ENCODE data around the gene MCCC1. TPM values are rescaled to one million over a fixed set of nuclear protein-coding genes. Genes with fewer than 3 reads are reported as not detected.

Gene MCCC1
- total and polyA plus RNA-seq, 10 of the 15 experiments (the other 5 are each of a cell fraction or from before 2014, with no cell fraction given), result 35.0 to 71.7 (median 47.0) TPM

- TF ChIP-seq, protein P1, sequence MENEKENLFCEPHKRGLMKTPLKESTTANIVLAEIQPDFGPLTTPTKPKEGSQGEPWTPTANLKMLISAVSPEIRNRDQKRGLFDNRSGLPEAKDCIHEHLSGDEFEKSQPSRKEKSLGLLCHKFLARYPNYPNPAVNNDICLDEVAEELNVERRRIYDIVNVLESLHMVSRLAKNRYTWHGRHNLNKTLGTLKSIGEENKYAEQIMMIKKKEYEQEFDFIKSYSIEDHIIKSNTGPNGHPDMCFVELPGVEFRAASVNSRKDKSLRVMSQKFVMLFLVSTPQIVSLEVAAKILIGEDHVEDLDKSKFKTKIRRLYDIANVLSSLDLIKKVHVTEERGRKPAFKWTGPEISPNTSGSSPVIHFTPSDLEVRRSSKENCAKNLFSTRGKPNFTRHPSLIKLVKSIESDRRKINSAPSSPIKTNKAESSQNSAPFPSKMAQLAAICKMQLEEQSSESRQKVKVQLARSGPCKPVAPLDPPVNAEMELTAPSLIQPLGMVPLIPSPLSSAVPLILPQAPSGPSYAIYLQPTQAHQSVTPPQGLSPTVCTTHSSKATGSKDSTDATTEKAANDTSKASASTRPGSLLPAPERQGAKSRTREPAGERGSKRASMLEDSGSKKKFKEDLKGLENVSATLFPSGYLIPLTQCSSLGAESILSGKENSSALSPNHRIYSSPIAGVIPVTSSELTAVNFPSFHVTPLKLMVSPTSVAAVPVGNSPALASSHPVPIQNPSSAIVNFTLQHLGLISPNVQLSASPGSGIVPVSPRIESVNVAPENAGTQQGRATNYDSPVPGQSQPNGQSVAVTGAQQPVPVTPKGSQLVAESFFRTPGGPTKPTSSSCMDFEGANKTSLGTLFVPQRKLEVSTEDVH (IDR thresholded peaks at IDR 0.05; ENCODE audit: low read depth, partially characterized antibody), result peak; percentile 37
These were observed 525 bp upstream of the MCCC1 start (continued) for GRCh38 chr3:183099838-183100204.

DNA sequence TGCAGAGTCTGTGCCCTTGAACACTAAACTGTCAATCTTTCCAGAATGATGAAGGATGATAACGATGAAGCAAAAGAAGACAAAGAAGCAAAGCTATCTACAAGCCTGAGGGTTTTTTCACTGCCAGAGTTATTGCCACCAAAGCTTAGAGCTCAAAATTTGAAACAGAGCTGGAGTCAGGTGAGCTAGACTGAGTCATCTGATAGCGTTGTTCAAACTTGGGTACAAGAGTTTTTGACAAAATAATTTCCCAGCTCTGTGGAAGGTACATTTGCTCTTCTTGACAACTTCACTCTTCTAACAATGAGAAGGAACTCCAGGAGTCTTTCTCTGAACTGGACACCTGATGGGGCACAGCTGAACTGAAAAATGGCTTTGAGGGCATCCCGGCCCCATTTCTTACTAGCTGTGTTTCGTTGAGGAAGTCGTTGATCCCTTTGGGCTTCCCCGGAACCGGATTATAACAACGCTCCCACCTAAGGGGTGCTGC lies 715 bp downstream of the MCCC1 start:
- H3K9me3 ChIP-seq (replicated peaks; ENCODE audit: control insufficient read depth, insufficient read depth, low read length), result no peaks in the 10 kb centered on the region
- ATAC-seq, result peak; percentile 60
- peak overlapping the region; percentile 92 for H3K27ac ChIP-seq (ENCODE audit: control insufficient read depth, insufficient read depth)
- no peaks in the 10 kb centered on the region; a peak in 1 of 4 replicates for H3K36me3 ChIP-seq (ENCODE audit: control insufficient read depth in 2 of 2, insufficient read depth in 2 of 2, low read length in 1 of 2)
- in situ Hi-C loops (cut with MboI), result no loop called here
- peak overlapping the region; percentile 94 for H2AFZ ChIP-seq (ENCODE audit: control insufficient read depth, low read depth, low read length)
- H3K27me3 ChIP-seq (replicated peaks in 1 of 2; ENCODE audit: control insufficient read depth in 2 of 2, insufficient read depth in 2 of 2, low read length in 1 of 2), result no peaks in the 10 kb centered on the region
- ChIA-PET POLR2A (interaction anchor here (0.5 to 1.3 kb wide), 7 partner anchors 12 to 383 kb away, joined by 3 to 4 read pairs (median 3); no protein-coding TSS in a partner anchor), SMC1A (ENCODE audit: uncharacterized antibody, unreplicated experiment) (interaction anchor here (0.7 to 2.1 kb wide), 17 partner anchors 13 to 385 kb away, joined by 3 to 10 read pairs (median 4); no protein-coding TSS in a partner anchor), CTCF (interaction anchor here (0.8 to 5.5 kb wide), 9 partner anchors 14 to 405 kb away, joined by 3 to 79 read pairs (median 4); no protein-coding TSS in a partner anchor), RAD21 (ENCODE audit: unreplicated experiment) (interaction anchor here (0.7 to 2.8 kb wide), 8 partner anchors 13 to 384 kb away, joined by 3 to 9 read pairs (median 6); no protein-coding TSS in a partner anchor)
- 6% methylated on average over 8 of the region's 8 CpGs for WGBS (ENCODE audit: insufficient coverage, insufficient replicate concordance, low lambda C conversion rate, missing lambda C conversion rate)
- no peak for DNase-seq (ENCODE audit: low read depth, low spot score)
- H3K79me2 ChIP-seq (ENCODE audit: control insufficient read depth, insufficient read depth, low read length), result peaks cover 20% of the 10 kb centered on the region
- H3K4me2 ChIP-seq (ENCODE audit: control insufficient read depth, insufficient read depth), result peak overlapping the region; percentile 92
- FAIRE-seq, result no peak
- H3K4me3 ChIP-seq, result peak overlapping the region; percentile 93
- no TSS peak for BruUV-seq (replicated peaks)
- peaks cover 4% of the 10 kb centered on the region for H3K4me1 ChIP-seq (ENCODE audit: control insufficient read depth, insufficient read depth, low read length)
- peak overlapping the region; percentile 93 for H3K9ac ChIP-seq (ENCODE audit: control insufficient read depth, insufficient read depth, low read length)
- intact Hi-C loops (cut with micrococcal nuclease; ENCODE audit: unreplicated experiment), result loop anchor here (2.0 to 5.0 kb wide), 4 partner anchors 54 to 381 kb away; no protein-coding TSS in a partner anchor
- no peaks in the 10 kb centered on the region for H4K20me1 ChIP-seq (ENCODE audit: control insufficient read depth, insufficient read depth)
- TF ChIP-seq RCOR1 (conservative IDR thresholded peaks at IDR 0.05; ENCODE audit: low read depth, low read length) (no peak), NFIC (IDR thresholded peaks at IDR 0.05; ENCODE audit: low read depth, low read length) (0 out of 2 replicates have a peak, but pooled peaks have one; percentile 7), RAD21 (IDR thresholded peaks at IDR 0.05; ENCODE audit: insufficient read depth, low read depth, low read length) (no peak), TAF1 (IDR thresholded peaks at IDR 0.05; ENCODE audit: borderline replicate concordance, low read depth, low read length) (0 out of 2 replicates have a peak, but pooled peaks have one; percentile 11), ZNF687 (IDR thresholded peaks at IDR 0.05) (no peak), GABPA (IDR thresholded peaks at IDR 0.05; ENCODE audit: low read depth) (0 out of 2 replicates have a peak, but pooled peaks have one; percentile 36), PAX8 (IDR thresholded peaks at IDR 0.05) (no peak), WRNIP1 (IDR thresholded peaks at IDR 0.05; ENCODE audit: borderline replicate concordance, low read depth, low read length) (no peak), RAD51 (IDR thresholded peaks at IDR 0.05) (peak; percentile 63), MXI1 (IDR thresholded peaks at IDR 0.05; ENCODE audit: low read depth, low read length) (no peak), ZNF217 (IDR thresholded peaks at IDR 0.05) (no peak)
- TF ChIP-seq, protein P2, sequence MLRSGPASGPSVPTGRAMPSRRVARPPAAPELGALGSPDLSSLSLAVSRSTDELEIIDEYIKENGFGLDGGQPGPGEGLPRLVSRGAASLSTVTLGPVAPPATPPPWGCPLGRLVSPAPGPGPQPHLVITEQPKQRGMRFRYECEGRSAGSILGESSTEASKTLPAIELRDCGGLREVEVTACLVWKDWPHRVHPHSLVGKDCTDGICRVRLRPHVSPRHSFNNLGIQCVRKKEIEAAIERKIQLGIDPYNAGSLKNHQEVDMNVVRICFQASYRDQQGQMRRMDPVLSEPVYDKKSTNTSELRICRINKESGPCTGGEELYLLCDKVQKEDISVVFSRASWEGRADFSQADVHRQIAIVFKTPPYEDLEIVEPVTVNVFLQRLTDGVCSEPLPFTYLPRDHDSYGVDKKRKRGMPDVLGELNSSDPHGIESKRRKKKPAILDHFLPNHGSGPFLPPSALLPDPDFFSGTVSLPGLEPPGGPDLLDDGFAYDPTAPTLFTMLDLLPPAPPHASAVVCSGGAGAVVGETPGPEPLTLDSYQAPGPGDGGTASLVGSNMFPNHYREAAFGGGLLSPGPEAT (IDR thresholded peaks at IDR 0.05; ENCODE audit: low read depth), result no peak

All from GM12878 (cell line).